A549 (cell line): ENCODE results near the gene SSNA1. TPM values are rescaled to one million over a fixed set of nuclear protein-coding genes. Genes with fewer than 3 reads are reported as not detected.

Experiments
- ATAC-seq, 2 experiments: fragments of 200-7000 bp in 1 of 2; fragments of >200 bp in 1 of 2; cut with Nextera tagmentation in 1 of 2; cut with Tn5 transposase in 1 of 2; 3 replicates each; pipeline versions ENCODE4 v1.8.0 to v1.9.1; 2018 to 2020; ENCODE audit warnings: mild to moderate bottlenecking in 1 of 2, moderate library complexity in 1 of 2
- CTCF ChIA-PET: fragments of 300-600 bp; sonication (Branson Sonifier 250); formaldehyde crosslinking; extraction: SDS; loops from one replicate; lab custom pipeline; 2021; ENCODE audit warnings: antibody characterized with exemption, inconsistent platforms; lab: Yijun Ruan, JAX
- POLR2A ChIA-PET: fragments of 350-600 bp; formaldehyde crosslinking; extraction: SDS; loops from one replicate; lab custom pipeline; 2021; ENCODE audit warnings: antibody characterized with exemption, inconsistent platforms; lab: Yijun Ruan, JAX
- DNase-seq, 2 experiments: peaks; one replicate each; pipeline versions ENCODE4 v3.0.0 to v3.0.0-alpha.2; 2011 to 2016; ENCODE audit warnings: low read depth in 1 of 2, low spot score in 1 of 2
- FAIRE-seq: peaks from 2 replicates; lab custom pipeline; 2011; peaks lifted over from hg19 to GRCh38; lab: Jason Lieb, UNC
- H3K27ac ChIP-seq, 2 experiments: fragments of >200 bp; sonication (Bioruptor Twin); formaldehyde crosslinking; 3 replicates each; pipeline ENCODE4 v1.5.1; 2016 to 2017
- H3K4me1 ChIP-seq: fragments of >200 bp; sonication (Bioruptor Twin); formaldehyde crosslinking; 3 replicates; pipeline ENCODE4 v1.6.1; 2016
- H3K4me2 ChIP-seq: fragments of >200 bp; sonication (Bioruptor Twin); formaldehyde crosslinking; 3 replicates; pipeline ENCODE4 v1.6.1; 2016
- H3K4me3 ChIP-seq: fragments of >200 bp; sonication (Bioruptor Twin); formaldehyde crosslinking; 3 replicates; pipeline ENCODE4 v1.5.1; 2016
- H3K9me3 ChIP-seq: fragments of >200 bp; sonication (Bioruptor Twin); formaldehyde crosslinking; 3 replicates; pipeline ENCODE4 v1.6.1; 2016
- ATOH8 ChIP-seq: fragments of 250-450 bp; sonication (Bioruptor Pico); IDR thresholded peaks from 2 replicates; pipeline ENCODE4 v1.5.0; 2020; ENCODE audit warnings: low read depth, mild to moderate bottlenecking, moderate library complexity
- BCL3 ChIP-seq: fragments of >200 bp; sonication (Bioruptor Twin); formaldehyde crosslinking; IDR thresholded peaks from 3 replicates; pipeline ENCODE4 v1.6.1; 2016
- CBX8 ChIP-seq: fragments of 200-600 bp; sonication (generic); IDR thresholded peaks from 2 replicates; pipeline ENCODE4 v1.6.1; 2016
- CHD4 ChIP-seq: fragments of 200-600 bp; sonication (generic); IDR thresholded peaks from 2 replicates; pipeline ENCODE4 v1.6.1; 2016; ENCODE audit warnings: antibody characterized with exemption, mild to moderate bottlenecking, borderline replicate concordance
- ELK1 ChIP-seq: fragments of 150-350 bp; IDR thresholded peaks from 2 replicates; pipeline ENCODE4 v1.6.1; 2014; ENCODE audit warnings: low read depth, mild to moderate bottlenecking, low read length
- FOXS1 ChIP-seq: fragments of 250-450 bp; sonication (Bioruptor Pico); IDR thresholded peaks from 2 replicates; pipeline ENCODE4 v1.5.0; 2020; ENCODE audit warnings: mild to moderate bottlenecking, moderate library complexity
- HMGXB4 ChIP-seq: fragments of 250-450 bp; sonication (Bioruptor Pico); IDR thresholded peaks from 2 replicates; pipeline ENCODE4 v1.5.0; 2021; ENCODE audit warnings: mild to moderate bottlenecking, moderate library complexity, borderline replicate concordance
- HOXA7 ChIP-seq: fragments of 250-450 bp; sonication (Bioruptor Pico); IDR thresholded peaks from 2 replicates; pipeline ENCODE4 v1.5.0; 2020; ENCODE audit warnings: mild to moderate bottlenecking, moderate library complexity
- JUN ChIP-seq, 2 experiments: fragments of >200 bp; sonication (Bioruptor Twin); formaldehyde crosslinking; IDR thresholded peaks; 2 replicates in 1 of 2; 3 replicates in 1 of 2; pipeline ENCODE4 v1.6.1; 2016 to 2017
- KDM5A ChIP-seq: fragments of 200-600 bp; sonication (generic); IDR thresholded peaks from 2 replicates; pipeline ENCODE4 v1.6.1; 2016; ENCODE audit warnings: antibody characterized with exemption, mild to moderate bottlenecking
- MAX ChIP-seq: IDR thresholded peaks from 2 replicates; pipeline ENCODE4 v1.6.1; 2012
- PBX3 ChIP-seq: IDR thresholded peaks from 2 replicates; pipeline ENCODE4 v1.6.1; 2012
- POLR2AphosphoS2 ChIP-seq: conservative IDR thresholded peaks from 2 replicates; pipeline ENCODE4 v1.6.1; 2012; ENCODE audit warnings: low read length, improper control_type of control experiment, inconsistent platforms
- RAD21 ChIP-seq, 2 experiments: fragments of >200 bp in 1 of 2; sonication (Bioruptor Twin) in 1 of 2; formaldehyde crosslinking in 1 of 2; IDR thresholded peaks in 1 of 2; conservative IDR thresholded peaks in 1 of 2; 2 replicates in 1 of 2; 3 replicates in 1 of 2; pipeline ENCODE4 v1.6.1; 2012 to 2018; ENCODE audit warnings: inconsistent platforms in 1 of 2
- RCOR1 ChIP-seq: fragments of 150-350 bp; IDR thresholded peaks from 2 replicates; pipeline ENCODE4 v1.6.1; 2014; ENCODE audit warnings: antibody characterized with exemption, low read length, low read depth
- REST ChIP-seq: fragments of 200-600 bp; sonication (generic); IDR thresholded peaks from 2 replicates; pipeline ENCODE4 v1.6.1; 2016; ENCODE audit warnings: antibody characterized with exemption, mild to moderate bottlenecking, moderate library complexity
- RNF2 ChIP-seq: fragments of 200-600 bp; sonication (generic); IDR thresholded peaks from 2 replicates; pipeline ENCODE4 v1.6.1; 2016; ENCODE audit warnings: low read depth, mild to moderate bottlenecking, antibody characterized with exemption, moderate library complexity, borderline replicate concordance
- SMC3 ChIP-seq: fragments of >200 bp; sonication (Bioruptor Twin); formaldehyde crosslinking; IDR thresholded peaks from 3 replicates; pipeline ENCODE4 v1.6.1; 2018; ENCODE audit warnings: inconsistent platforms
- SREBF2 ChIP-seq: fragments of 450-650 bp; IDR thresholded peaks from 2 replicates; pipeline ENCODE4 v1.6.1; 2014; ENCODE audit warnings: mild to moderate bottlenecking, moderate library complexity
- ZNF302 ChIP-seq: fragments of 250-450 bp; sonication (Bioruptor Pico); IDR thresholded peaks from 2 replicates; pipeline ENCODE4 v1.9.0; 2021; ENCODE audit warnings: inconsistent platforms, mild to moderate bottlenecking, moderate library complexity
- whole genome bisulfite sequencing: methylation state at CpG from one replicate; pipeline ENCODE4 v1.1.6; 2017; ENCODE audit errors: missing lambda C conversion rate; 5-methylcytosine and 5-hydroxymethylcytosine counted together
- polyA plus RNA-seq, 4 experiments: library from polyadenylated mRNA; depleted of rRNA in 3 of 4; stranded (reverse); fragments of >200 nt; fragmentation: RNase III in 1 of 4; extraction: RNeasy Plus Mini Kit Qiagen cat#74134 plus additional on column Dnase treatment in 1 of 4; gene quantifications; 2 replicates in 3 of 4; 3 replicates in 1 of 4; pipeline ENCODE4 v1.2.3, GENCODE V29; 2011 to 2017

Gene SSNA1
- polyA plus RNA-seq, 2 of the 4 experiments (the other 2 are of a cell fraction): 54.1 to 102 TPM

- H3K4me1 ChIP-seq: peaks cover 24% of the 10 kb centered on the region; the same call in 1 of the 3 replicates
- H3K4me2 ChIP-seq: no peak overlapping the region
- H3K9me3 ChIP-seq: no peaks in the 10 kb centered on the region
- ATAC-seq (no peak), DNase-seq (no peak), FAIRE-seq (no peak)
- H3K27ac ChIP-seq: no peak overlapping the region
- TF ChIP-seq JUN (IDR thresholded peaks at IDR 0.05) (no peak), ATOH8 (no peak), FOXS1 (CRISPR knock-in tag) (no peak), CHD4 (no peak), POLR2AphosphoS2 (no peak), HMGXB4 (no peak), KDM5A (no peak), ELK1 (no peak), SMC3 (no peak), HOXA7 (CRISPR knock-in tag) (no peak), RCOR1 (no peak), MAX (no peak), ZNF302 (CRISPR knock-in tag) (no peak), PBX3 (no peak), SREBF2 (no peak), REST (no peak), CBX8 (no peak), RNF2 (no peak), RAD21 (conservative IDR thresholded peaks at IDR 0.05 in 1 of 2, IDR thresholded peaks at IDR 0.05 in 1 of 2) (no peak), BCL3 (no peak)
- no peak overlapping the region for H3K4me3 ChIP-seq
- whole genome bisulfite sequencing: 85% methylated on average over 24 of the region's 27 CpGs
- CTCF ChIA-PET: interaction anchor here (0.9 kb wide), 1 partner anchor 20 kb away, joined by 4 read pairs; no protein-coding TSS in a partner anchor
- POLR2A ChIA-PET: no interaction called here
Observed at GRCh38 chr9:137148242-137148641, 40.2 kb upstream of the SSNA1 start.
